GM18909 (cell line): Measurements from ENCODE around the gene FAM168A.

Experiments
- ATAC-seq: cut with Tn5 transposase; IDR thresholded peaks from one replicate; pipeline ENCODE4 v1.9.1; 2021; ENCODE audit warnings: mild to moderate bottlenecking; ENCODE audit not compliant: unreplicated experiment, poor library complexity

Gene FAM168A

DNA sequence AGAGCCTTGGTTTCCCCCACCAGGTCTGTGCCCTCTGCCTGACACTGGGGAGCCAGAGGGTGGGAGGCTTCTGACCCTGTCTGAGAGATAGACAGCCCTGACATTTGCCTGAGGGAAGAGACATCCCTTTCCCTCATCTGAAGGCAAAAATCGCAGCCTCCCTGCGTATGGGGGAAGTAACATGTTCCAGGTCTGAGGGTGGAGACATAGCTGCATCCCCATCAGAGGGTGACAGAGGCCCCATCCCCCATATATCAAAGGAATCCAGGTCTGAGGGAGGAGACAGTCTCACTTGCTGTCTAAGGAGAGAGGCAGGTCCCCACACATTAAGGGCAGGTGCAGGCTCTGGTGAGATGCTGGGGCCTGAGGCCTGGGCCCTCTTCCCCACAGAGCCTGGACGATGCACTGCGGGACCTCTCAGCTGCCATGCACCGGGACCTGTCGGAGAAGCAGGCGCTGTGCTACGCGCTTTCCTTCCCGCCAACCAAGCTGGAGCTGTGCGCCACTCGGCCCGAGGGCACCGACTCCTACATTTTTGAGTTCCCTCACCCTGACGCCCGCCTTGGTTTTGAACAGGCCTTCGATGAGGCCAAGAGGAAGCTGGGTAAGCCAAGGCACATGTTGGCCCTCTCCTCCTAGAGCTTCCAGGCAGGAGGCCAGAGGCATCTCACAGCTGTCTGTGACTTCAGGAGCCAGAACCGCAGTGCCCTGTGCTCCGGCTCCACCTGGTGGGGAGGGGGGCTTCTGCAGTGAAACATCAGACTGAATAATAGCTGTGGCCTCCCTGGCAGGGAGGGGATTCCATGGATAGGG is 237.8 kb downstream of the FAM168A start:
- no peak for ATAC-seq

DNA sequence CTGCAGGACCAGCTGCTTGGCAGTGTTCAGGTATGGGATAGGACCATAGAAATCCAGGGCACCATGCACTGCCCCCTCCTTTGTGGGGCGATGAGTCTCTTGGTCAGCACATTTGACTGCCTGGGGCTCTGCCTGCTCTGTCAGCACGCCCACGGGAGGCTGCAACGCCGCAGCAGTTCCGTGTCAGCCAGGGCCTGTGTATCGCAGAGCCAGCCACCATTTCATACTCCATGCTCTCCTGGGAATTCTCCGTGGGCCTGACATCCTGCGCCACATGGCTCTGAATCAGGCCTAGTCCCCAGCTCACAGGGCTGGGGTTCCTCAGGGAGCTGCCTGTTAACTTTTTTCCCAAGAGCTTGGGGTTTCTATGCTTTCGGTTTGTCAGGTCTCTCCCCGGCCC is 238.6 kb downstream of the FAM168A start:
- ATAC-seq, result no peak

DNA sequence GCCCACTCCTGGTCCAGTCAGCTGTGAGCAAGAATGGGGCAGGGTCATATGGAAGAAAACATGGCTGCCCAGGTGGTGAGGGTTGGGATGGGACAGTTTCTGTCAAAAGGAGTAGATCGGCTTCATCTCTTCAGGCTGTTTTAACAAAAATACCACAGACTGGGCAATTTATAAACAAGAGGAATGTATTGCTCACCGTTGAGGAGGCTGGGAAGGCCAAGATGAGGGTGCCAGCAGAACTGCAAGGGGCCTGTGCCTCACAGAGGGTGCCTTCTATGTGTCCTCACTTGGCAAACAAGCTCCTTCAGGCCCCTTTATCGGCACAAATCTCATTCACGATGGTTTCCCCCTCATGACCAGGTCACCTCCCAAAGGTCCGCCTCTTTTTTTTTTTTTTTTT is 239.8 kb downstream of the FAM168A start:
- ATAC-seq, result no peak

DNA sequence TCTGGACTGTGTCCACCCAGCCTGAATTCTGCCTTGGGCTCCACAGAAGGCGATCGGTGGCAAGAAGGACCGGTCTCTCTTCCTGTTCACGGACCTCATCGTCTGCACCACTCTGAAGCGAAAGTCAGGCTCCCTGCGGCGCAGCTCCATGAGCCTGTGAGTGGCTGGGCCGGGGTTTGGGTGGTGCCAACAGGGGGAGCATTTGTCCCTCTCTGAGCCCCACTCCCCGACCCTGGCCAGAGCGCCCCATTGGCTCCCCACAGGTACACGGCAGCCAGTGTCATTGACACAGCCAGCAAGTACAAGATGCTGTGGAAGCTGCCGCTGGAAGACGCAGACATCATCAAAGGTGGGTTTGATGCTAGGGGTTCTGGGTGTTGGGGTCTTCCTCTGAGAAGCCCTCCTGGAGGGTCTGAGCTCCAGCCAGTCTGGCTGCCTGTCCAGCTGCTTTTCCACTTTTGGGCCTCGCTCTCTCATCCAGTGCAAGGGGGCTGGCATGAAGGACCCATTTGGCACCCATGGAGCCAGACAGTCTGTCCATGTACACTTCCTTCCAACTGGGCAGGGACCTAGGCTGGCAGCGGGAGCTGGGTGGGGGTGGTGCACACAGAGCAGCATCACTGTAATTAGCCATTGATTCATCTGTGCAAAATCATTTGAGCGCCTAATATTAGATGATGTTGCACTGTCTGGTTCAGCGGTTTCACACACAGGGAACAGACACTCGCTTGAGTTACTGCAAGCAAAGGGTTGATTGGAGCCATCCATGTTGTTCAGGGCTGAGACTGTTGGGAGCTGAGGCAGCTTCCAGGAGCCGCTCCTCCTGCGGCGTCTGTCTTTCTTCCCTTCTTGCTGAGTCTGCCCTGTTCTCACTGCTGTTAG is 240.7 kb downstream of the FAM168A start:
- ATAC-seq, result no peak

DNA sequence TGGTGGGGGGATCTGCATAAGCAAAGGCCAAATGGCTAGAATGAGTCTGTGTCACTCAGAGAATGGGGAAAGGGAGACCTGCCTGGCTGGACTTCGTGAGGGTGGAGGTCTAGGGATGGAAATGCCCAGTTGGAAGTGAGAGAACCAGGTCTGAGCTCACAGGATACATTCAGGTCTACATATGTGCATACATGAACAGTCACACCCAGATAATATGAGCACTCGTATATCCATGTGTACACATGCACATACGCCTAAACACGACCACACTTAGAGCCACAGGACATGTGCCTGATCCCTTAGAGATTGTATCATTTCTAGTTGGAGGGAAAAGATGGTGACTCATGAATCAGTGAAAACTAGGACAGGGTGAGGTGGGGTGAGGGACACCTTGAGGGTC is 242.8 kb downstream of the FAM168A start:
- no peak for ATAC-seq

DNA sequence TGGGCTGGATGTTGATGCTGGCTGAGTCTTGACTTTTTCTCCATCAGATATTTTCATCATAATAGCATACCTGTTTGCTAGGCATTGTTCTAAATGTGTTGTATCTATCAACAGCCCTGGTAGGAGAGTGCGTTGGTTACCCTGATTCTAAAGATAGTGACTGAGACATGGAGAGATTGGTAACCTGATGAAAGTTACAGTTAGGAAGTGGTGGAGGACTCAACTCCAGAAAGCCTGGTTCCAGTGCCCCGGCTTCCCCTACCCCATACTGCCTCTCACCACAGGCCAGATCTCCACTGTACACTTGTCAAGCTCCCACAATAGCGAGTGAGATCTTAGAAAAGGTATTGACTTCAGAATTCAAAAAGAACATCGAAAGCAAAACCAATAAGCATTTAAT is 244.5 kb downstream of the FAM168A start:
- no peak for ATAC-seq

DNA sequence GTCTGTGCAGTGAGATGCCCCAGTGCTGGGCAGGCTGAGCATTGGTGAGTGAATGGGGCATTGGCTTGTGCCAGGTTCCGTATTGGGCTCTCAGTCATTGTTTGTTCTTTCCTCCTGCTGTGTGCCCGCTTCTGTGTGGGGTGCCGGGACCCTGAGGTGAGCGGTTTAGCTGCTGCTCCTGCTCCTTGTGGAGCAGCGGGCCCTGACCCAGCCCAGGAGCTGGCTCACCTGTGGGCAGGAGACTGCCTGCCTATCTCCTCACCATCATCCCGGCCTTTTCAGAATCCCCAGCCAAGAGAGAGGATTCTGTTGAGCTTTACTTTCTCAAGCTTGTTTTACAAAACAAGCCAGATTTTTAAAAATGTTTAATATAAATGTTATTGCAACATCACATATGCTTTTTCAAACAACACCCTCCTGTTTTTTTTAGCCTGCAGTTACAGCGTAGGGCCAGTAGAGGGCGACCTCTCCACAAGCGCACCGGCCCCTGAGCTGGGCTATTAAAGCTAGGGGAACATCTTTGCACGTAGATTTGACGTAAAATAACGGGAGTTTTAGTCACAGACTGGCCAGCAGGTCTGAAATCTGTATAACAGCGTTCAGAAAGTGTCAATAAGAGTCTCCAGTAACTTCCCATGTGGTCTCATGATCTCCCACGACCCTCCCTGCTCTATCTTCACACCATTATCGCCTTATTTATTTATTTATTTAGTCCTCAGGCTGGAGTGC is 246.8 kb downstream of the FAM168A start:
- no peak for ATAC-seq
